Activated CD8-positive, alpha-beta memory T cell treated with anti-CD3 and anti-CD28 coated beads for 1 hour (primary cell): ENCODE results near the gene SYNE1.

Experiments
- DNase-seq, 2 donors: peaks; one replicate each; pipeline ENCODE4 v3.0.0-alpha.2; 2020; ENCODE audit warnings: low read depth in 1 of 2; ENCODE audit errors: extremely low read depth in 1 of 2

SYNE1 gene

GRCh38 chr6:152379423-152379822, 257.7 kb downstream of the SYNE1 start:
- DNase-seq: no peak

- DNase-seq: no peak
Observed at GRCh38 chr6:152378169-152378568, 259.0 kb downstream of the SYNE1 start.

- DNase-seq: no peak
Observed at GRCh38 chr6:152375197-152375596, 262.0 kb downstream of the SYNE1 start.

- DNase-seq: no peak
Observed at GRCh38 chr6:152372945-152373344, 264.2 kb downstream of the SYNE1 start.

GRCh38 chr6:152371775-152372174, 265.4 kb downstream of the SYNE1 start:
- no peak for DNase-seq

- no peak for DNase-seq
Observed at GRCh38 chr6:152368751-152369624, 268.2 kb downstream of the SYNE1 start.

- no peak for DNase-seq
Observed at GRCh38 chr6:152364866-152365265, 272.3 kb downstream of the SYNE1 start.

- no peak for DNase-seq
Observed at GRCh38 chr6:152360034-152360433, 277.1 kb downstream of the SYNE1 start.

- DNase-seq: no peak
Observed at GRCh38 chr6:152356662-152357061, 280.5 kb downstream of the SYNE1 start.

- DNase-seq: no peak
Observed at GRCh38 chr6:152356016-152356415, 281.1 kb downstream of the SYNE1 start.

GRCh38 chr6:152355166-152355565, 282.0 kb downstream of the SYNE1 start:
- DNase-seq: no peak

GRCh38 chr6:152353440-152353839, 283.7 kb downstream of the SYNE1 start:
- DNase-seq: no peak

GRCh38 chr6:152351742-152352141, 285.4 kb downstream of the SYNE1 start:
- DNase-seq: no peak

GRCh38 chr6:152351110-152351509, 286.1 kb downstream of the SYNE1 start:
- no peak for DNase-seq

GRCh38 chr6:152348116-152348515, 289.0 kb downstream of the SYNE1 start:
- DNase-seq: no peak

- no peak for DNase-seq
Observed at GRCh38 chr6:152343735-152344360, 293.3 kb downstream of the SYNE1 start.

GRCh38 chr6:152341596-152341995, 295.6 kb downstream of the SYNE1 start:
- DNase-seq: no peak

- DNase-seq: peak; percentile 26 to 40
Observed at GRCh38 chr6:152338335-152339125, 298.6 kb downstream of the SYNE1 start.

GRCh38 chr6:152334555-152334954, 302.6 kb downstream of the SYNE1 start:
- DNase-seq: no peak

GRCh38 chr6:152330961-152331360, 306.2 kb downstream of the SYNE1 start:
- no peak for DNase-seq

- no peak for DNase-seq
Observed at GRCh38 chr6:152329638-152330448, 307.3 kb downstream of the SYNE1 start.
